A549 (cell line): ENCODE results near the gene CNTFR.

Experiments used
- CBX2 ChIP-seq: fragments of 200-600 bp; sonication (generic); IDR thresholded peaks from 2 replicates; pipeline ENCODE4 v1.6.1; 2016; ENCODE audit warnings: low read depth, mild to moderate bottlenecking, borderline replicate concordance
- CEBPB ChIP-seq, 2 experiments: fragments of >200 bp in 1 of 2; sonication (Bioruptor Twin) in 1 of 2; formaldehyde crosslinking in 1 of 2; IDR thresholded peaks; 2 replicates each; pipeline ENCODE4 v1.6.1; 2012 to 2016
- CHD2 ChIP-seq: fragments of 150-350 bp; IDR thresholded peaks from 2 replicates; pipeline ENCODE4 v1.6.1; 2014; ENCODE audit warnings: low read length; ENCODE audit not compliant: partially characterized antibody
- EHF ChIP-seq: fragments of 250-450 bp; sonication (Bioruptor Pico); IDR thresholded peaks from 2 replicates; pipeline ENCODE4 v1.5.0; 2020; ENCODE audit warnings: mild to moderate bottlenecking
- HDAC2 ChIP-seq: fragments of 200-600 bp; sonication (generic); IDR thresholded peaks from 2 replicates; pipeline ENCODE4 v1.6.1; 2016
- HOXA7 ChIP-seq: fragments of 250-450 bp; sonication (Bioruptor Pico); IDR thresholded peaks from 2 replicates; pipeline ENCODE4 v1.5.0; 2020; ENCODE audit warnings: mild to moderate bottlenecking, moderate library complexity
- POLR2A ChIP-seq: IDR thresholded peaks from 2 replicates; pipeline ENCODE4 v1.6.1; 2012; ENCODE audit warnings: mild to moderate bottlenecking, low read length
- RAD21 ChIP-seq, 2 experiments: fragments of >200 bp in 1 of 2; sonication (Bioruptor Twin) in 1 of 2; formaldehyde crosslinking in 1 of 2; IDR thresholded peaks in 1 of 2; conservative IDR thresholded peaks in 1 of 2; 2 replicates in 1 of 2; 3 replicates in 1 of 2; pipeline ENCODE4 v1.6.1; 2012 to 2018; ENCODE audit warnings: inconsistent platforms in 1 of 2
- RNF2 ChIP-seq: fragments of 200-600 bp; sonication (generic); IDR thresholded peaks from 2 replicates; pipeline ENCODE4 v1.6.1; 2016; ENCODE audit warnings: low read depth, mild to moderate bottlenecking, antibody characterized with exemption, moderate library complexity, borderline replicate concordance
- TF ChIP-seq, protein P1 (sequence below): fragments of >200 bp; sonication (Bioruptor Twin); formaldehyde crosslinking; IDR thresholded peaks from 3 replicates; pipeline ENCODE4 v1.5.1; 2016
- TF ChIP-seq, protein P2 (sequence below): IDR thresholded peaks from 2 replicates; pipeline ENCODE4 v1.6.1; 2012
- TF ChIP-seq, protein P3 (sequence below): fragments of 150-350 bp; IDR thresholded peaks from 2 replicates; pipeline ENCODE4 v1.6.1; 2014; ENCODE audit warnings: low read depth, mild to moderate bottlenecking, low read length
- TF ChIP-seq, protein P4 (sequence below): IDR thresholded peaks from 2 replicates; pipeline ENCODE4 v1.6.1; 2012; ENCODE audit warnings: low read depth, borderline replicate concordance

DNA sequence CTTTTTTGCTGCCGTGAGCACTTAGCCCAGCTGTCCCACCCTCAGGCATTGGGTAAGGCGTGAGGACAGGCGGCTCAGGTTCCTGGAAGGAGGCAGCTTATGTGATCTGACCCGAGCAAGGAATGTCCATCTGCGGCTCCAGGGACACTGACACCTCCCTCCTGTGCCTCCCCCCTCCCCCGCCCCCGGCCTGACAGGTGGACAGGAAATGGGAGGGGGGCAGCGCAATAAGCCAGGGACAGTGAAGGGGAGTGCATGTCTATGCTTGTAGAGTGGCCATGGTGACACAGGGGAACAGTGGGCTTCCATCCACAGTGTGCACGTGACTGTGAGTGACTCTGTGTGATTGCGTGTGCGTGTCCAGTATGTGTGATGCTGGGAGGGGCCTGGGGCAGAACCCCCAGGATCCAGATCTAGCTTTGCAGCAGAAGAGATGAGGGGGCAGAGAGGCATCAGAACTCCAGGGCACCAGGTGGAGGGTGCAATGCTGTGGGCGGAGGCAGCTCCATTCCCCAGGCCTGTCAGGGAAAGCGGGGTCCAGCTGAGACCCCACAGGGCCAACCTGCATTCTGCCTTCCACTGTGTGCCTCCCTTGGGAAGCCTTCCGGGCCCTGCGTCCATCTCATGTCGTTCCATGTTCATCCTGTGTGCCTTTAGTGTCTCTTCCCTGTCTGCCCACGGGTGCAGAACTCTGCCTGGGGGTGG, 30.5 kb downstream of the CNTFR start:
- TF ChIP-seq, protein P1, sequence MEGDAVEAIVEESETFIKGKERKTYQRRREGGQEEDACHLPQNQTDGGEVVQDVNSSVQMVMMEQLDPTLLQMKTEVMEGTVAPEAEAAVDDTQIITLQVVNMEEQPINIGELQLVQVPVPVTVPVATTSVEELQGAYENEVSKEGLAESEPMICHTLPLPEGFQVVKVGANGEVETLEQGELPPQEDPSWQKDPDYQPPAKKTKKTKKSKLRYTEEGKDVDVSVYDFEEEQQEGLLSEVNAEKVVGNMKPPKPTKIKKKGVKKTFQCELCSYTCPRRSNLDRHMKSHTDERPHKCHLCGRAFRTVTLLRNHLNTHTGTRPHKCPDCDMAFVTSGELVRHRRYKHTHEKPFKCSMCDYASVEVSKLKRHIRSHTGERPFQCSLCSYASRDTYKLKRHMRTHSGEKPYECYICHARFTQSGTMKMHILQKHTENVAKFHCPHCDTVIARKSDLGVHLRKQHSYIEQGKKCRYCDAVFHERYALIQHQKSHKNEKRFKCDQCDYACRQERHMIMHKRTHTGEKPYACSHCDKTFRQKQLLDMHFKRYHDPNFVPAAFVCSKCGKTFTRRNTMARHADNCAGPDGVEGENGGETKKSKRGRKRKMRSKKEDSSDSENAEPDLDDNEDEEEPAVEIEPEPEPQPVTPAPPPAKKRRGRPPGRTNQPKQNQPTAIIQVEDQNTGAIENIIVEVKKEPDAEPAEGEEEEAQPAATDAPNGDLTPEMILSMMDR = no peak
- TF ChIP-seq POLR2A (no peak), EHF (CRISPR knock-in tag) (no peak), HDAC2 (no peak), RNF2 (no peak), CEBPB (IDR thresholded peaks at IDR 0.05) (no peak), RAD21 (conservative IDR thresholded peaks at IDR 0.05 in 1 of 2, IDR thresholded peaks at IDR 0.05 in 1 of 2) (no peak), CBX2 (no peak), CHD2 (no peak), HOXA7 (CRISPR knock-in tag) (no peak)
- TF ChIP-seq, protein P2, sequence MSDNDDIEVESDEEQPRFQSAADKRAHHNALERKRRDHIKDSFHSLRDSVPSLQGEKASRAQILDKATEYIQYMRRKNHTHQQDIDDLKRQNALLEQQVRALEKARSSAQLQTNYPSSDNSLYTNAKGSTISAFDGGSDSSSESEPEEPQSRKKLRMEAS = no peak
- TF ChIP-seq, protein P3, sequence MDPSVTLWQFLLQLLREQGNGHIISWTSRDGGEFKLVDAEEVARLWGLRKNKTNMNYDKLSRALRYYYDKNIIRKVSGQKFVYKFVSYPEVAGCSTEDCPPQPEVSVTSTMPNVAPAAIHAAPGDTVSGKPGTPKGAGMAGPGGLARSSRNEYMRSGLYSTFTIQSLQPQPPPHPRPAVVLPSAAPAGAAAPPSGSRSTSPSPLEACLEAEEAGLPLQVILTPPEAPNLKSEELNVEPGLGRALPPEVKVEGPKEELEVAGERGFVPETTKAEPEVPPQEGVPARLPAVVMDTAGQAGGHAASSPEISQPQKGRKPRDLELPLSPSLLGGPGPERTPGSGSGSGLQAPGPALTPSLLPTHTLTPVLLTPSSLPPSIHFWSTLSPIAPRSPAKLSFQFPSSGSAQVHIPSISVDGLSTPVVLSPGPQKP = no peak
- TF ChIP-seq, protein P4, sequence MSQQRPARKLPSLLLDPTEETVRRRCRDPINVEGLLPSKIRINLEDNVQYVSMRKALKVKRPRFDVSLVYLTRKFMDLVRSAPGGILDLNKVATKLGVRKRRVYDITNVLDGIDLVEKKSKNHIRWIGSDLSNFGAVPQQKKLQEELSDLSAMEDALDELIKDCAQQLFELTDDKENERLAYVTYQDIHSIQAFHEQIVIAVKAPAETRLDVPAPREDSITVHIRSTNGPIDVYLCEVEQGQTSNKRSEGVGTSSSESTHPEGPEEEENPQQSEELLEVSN = no peak
